GM12891 (cell line): ENCODE data around the gene MMP1.

Experiments used
- DNase-seq: peaks from one replicate; pipeline ENCODE4 v3.0.0; 2011; ENCODE audit warnings: low spot score; ENCODE audit not compliant: insufficient read length
- FAIRE-seq: peaks from 2 replicates; lab custom pipeline; 2011; peaks lifted over from hg19 to GRCh38; lab: Jason Lieb, UNC
- PAX5 ChIP-seq: IDR thresholded peaks from 2 replicates; pipeline ENCODE4 v1.6.1; 2011; ENCODE audit warnings: low read length, moderate library complexity, mild to moderate bottlenecking; ENCODE audit not compliant: insufficient read depth, severe bottlenecking
- POLR2A ChIP-seq: IDR thresholded peaks from 2 replicates; pipeline ENCODE4 v1.6.1; 2011; ENCODE audit warnings: low read depth, low read length, control low read depth
- POLR2AphosphoS5 ChIP-seq: IDR thresholded peaks from 2 replicates; pipeline ENCODE4 v1.6.1; 2011; ENCODE audit warnings: low read depth, low read length, control low read depth
- POU2F2 ChIP-seq: IDR thresholded peaks from 2 replicates; pipeline ENCODE4 v1.6.1; 2011; ENCODE audit warnings: low read depth, mild to moderate bottlenecking, control low read depth, low read length, moderate library complexity
- SPI1 ChIP-seq: IDR thresholded peaks from 2 replicates; pipeline ENCODE4 v1.6.1; 2011; ENCODE audit warnings: low read depth, low read length, control low read depth
- TAF1 ChIP-seq: IDR thresholded peaks from 2 replicates; pipeline ENCODE4 v1.6.1; 2011; ENCODE audit warnings: low read depth, low read length, control low read depth

MMP1 gene

DNA sequence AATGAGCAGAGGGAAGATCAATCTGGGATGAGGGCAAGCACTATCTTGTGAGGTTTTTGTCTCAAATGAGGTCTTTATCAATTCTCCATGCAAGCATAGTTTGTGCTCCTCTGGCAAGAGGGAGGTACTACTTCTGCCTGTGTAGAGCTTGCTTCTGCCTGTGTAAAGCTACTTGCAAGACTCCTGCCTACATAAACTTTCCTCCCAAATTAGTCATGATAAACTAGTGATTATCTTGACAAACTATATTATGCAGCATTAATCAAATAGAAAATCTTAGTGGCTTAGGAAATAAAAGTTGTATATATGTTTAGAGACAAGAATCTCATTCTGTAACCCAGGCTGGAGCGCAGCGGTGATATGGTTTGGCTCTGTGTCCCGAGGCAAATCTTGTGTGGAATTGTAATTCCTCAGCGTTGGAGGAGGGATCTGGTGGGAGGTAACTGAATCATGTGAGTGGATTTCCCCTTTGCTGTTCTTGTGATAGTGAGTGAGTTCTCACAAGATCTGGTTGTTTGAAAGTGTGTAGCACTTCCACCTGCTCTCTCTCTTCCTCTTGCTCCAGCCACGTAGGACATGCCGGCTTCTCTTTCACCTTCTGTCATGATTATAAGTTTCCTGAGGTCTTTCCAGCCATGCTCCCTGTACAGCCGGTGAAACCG lies 9.5 kb downstream of the MMP1 start:
- TF ChIP-seq POLR2A (no peak), TAF1 (no peak), PAX5 (no peak), POU2F2 (no peak), POLR2AphosphoS5 (no peak), SPI1 (no peak)
- no peak for FAIRE-seq
- DNase-seq = no peak

DNA sequence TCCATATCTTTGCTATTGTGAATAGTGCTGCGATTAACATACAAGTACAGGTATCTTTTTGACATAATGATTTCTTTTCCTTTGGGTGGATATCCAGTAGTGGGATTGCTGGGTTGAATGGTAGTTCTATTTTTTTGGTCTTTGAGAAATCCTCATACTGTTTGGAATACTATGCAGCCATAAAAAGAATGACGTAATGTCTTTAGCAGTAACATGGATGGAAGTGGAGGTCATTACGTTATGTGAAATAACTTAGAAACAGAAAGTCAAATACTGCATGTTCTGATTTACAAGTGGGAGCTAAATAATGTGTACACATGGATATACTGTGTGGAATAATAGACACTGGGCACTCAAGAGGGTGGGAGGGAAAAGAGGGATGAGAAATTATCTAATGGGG lies 13.6 kb downstream of the MMP1 start:
- FAIRE-seq (no peak), DNase-seq (no peak)
- no peak for TF ChIP-seq POLR2A
- no peak for TF ChIP-seq TAF1
- no peak for TF ChIP-seq PAX5
- TF ChIP-seq POLR2AphosphoS5 = no peak
- no peak for TF ChIP-seq SPI1
- TF ChIP-seq POU2F2 = no peak

DNA sequence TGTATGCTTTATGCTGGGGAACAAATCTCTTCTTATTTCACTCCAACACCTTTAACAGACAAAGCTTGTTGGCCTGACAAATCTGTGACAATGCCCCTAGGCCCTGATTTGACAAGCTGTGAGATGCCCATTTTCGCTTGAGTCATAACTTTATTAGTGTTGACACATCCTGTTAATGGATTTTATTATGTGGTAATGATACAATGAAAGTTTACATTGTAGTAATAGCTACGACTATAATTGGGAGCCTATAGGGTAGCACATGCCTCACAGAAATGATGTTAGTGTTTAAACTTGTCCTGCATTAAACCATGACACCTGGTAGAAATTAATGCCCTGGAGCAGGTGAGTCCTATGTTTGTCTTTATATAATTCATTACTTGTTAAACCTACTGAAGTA lies 14.2 kb downstream of the MMP1 start:
- DNase-seq (no peak), FAIRE-seq (no peak)
- TF ChIP-seq PAX5 (no peak), TAF1 (no peak), SPI1 (no peak), POLR2AphosphoS5 (no peak), POU2F2 (no peak), POLR2A (no peak)

DNA sequence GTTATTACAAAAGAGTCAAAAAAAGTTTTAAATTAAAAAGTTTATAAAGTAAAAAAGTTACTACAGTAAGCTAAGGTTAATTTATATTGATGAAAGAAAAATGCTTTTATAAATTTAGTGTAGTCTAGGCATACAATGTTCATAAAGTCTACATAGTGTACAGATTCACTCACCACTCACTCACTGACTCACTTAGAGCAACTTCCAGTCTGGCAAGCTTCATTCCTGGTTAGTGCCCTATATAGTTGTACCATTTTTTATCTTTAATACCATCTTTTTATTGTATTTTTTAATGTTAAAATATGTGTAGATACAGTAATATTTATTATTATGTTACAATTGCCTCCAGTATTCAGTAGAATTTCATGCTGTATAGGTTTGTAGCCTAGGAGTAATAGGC lies 14.9 kb downstream of the MMP1 start:
- DNase-seq (no peak), FAIRE-seq (no peak)

DNA sequence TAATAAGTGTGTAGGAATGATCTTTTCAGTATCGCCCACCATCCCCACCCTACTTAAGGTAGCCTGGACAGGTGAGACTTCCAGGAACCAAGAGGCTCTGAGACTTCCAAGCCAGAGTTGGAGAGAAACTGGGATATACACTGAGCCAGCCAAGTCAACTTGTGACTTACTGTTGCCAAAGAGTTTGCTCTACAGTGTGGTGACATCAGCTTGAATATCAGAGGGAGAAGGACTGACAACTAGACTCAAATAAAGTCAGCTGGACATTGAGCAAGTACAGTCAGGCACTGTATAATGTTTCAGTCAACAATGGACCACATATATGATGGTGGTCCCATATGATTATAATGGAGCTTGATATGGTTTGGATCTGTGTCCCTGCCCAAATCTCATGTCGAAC lies 16.3 kb downstream of the MMP1 start:
- DNase-seq = no peak
- TF ChIP-seq POU2F2 = no peak
- TF ChIP-seq SPI1 = no peak
- no peak for TF ChIP-seq POLR2AphosphoS5
- no peak for TF ChIP-seq PAX5
- no peak for TF ChIP-seq TAF1
- no peak for TF ChIP-seq POLR2A
- no peak for FAIRE-seq

More for the DNA sequence above, 14.9 kb downstream of the MMP1 start:
- TF ChIP-seq POLR2AphosphoS5 = no peak
- no peak for TF ChIP-seq POU2F2
- no peak for TF ChIP-seq SPI1

DNA sequence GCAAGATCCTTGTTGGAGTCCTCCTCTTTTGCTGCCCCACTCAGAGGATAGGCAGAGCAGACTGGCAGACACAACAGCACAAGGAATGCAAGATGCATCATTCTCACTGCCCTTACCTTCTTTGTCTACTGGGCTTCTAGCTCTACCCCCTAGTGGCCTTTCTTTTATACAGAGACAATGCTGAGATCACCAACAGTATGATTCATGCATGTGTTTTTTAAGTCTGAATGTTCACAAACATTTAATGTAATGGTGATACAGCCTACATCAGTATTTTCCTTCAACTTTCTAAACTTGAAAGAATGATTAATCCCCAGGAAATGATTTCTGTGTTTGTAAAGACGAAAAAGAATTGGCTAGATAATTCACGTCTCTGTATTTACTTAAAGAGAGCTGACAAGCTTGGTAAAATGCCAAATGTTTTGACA lies 17.5 kb downstream of the MMP1 start, which contains the start of gene MMP10:
Gene MMP10, minus strand, starts transcription at position 138 of the 428 bp plus-strand sequence. Its CDS starts 37 bp downstream, at position 101.
- DNase-seq (no peak), FAIRE-seq (no peak)
- TF ChIP-seq SPI1 (no peak), POLR2AphosphoS5 (no peak), POU2F2 (no peak), TAF1 (no peak), PAX5 (no peak), POLR2A (no peak)

DNA sequence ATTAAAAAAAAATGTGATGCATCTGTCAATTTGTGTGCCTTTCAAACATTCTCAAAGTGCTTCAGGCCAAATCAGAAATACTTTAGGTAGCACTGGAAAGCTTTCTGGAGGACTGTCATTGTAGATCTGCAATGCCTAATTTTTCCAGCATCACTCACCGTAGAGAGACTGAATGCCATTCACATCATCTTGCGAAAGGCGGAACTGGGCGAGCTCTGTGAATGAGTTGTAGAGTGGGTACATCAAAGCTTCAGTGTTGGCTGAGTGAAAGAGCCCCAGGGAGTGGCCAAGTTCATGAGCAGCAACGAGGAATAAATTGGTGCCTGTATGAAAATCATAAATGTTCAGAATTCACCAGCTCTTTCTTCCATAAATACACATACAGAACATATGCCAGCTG lies 21.5 kb downstream of the MMP1 start:
- FAIRE-seq (no peak), DNase-seq (no peak)
- TF ChIP-seq POLR2AphosphoS5 (no peak), SPI1 (no peak), PAX5 (no peak), TAF1 (no peak), POLR2A (no peak)

DNA sequence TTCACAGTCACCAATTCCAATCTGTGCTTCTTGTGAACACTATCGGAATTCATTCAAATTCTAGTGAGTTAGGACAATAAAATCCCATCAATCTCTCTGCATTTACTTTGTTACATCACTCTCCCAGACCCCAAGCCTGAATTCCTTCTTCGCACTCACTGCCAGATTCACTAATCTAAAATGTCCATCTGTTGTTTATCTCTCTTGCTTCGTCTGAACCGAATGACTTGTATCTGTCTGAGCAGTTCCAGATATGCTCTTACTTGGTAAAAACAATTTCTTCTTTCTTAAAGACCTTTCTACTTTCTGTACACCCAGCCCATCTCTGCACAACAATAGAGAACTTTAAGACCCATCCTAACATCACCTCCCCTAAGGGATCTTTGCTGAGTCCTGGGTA lies 24.6 kb downstream of the MMP1 start:
- FAIRE-seq = no peak
- TF ChIP-seq POU2F2 (no peak), POLR2A (no peak), POLR2AphosphoS5 (no peak), SPI1 (no peak), TAF1 (no peak), PAX5 (no peak)
- DNase-seq = no peak

DNA sequence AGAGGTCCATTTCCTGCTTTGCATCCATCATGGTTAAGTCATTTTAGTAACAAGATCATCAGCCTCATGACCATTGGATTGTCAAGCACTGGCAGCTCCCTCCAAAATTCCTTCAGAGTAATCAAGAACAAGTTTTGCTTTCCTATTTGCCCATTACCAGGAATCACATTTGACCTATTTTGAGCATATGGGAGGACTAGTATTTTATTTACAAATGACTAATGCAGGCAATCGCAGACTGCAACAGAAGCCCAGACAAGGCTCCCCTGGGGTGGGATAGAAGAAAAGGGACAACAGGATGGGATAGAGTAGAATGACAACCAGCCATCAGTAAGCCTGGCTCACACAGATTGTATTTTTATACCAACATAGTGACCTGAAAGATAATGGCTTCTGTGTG lies 26.6 kb downstream of the MMP1 start:
- DNase-seq = no peak
- TF ChIP-seq TAF1 (no peak), SPI1 (no peak), POLR2AphosphoS5 (no peak)

DNA sequence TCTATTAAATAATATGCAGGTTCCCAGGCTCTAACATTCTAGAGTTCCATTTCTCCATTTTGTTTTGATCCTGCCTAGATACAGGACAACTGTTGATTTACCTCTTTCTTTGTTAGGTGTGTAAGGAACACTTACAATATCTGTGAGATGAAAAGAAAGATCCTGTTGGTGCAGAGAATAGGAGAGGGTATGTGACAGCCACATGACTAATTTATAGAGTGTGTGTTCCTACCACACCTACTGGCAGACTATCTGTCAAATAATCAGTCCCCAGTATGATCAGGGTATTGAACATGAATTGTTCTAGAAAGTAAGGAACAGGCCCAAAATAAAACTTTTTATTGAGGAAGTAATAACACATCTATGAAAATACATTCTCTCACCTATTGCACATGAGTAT lies 27.8 kb downstream of the MMP1 start:
- FAIRE-seq (no peak), DNase-seq (no peak)
- no peak for TF ChIP-seq TAF1
- no peak for TF ChIP-seq POLR2A
- TF ChIP-seq POU2F2 = no peak
- no peak for TF ChIP-seq PAX5
- TF ChIP-seq POLR2AphosphoS5 = no peak
- TF ChIP-seq SPI1 = no peak

More for the DNA sequence above, 26.6 kb downstream of the MMP1 start:
- FAIRE-seq = no peak
